GM19023 (cell line): ENCODE measurements around the gene PEX14.

ENCODE experiments used
- ATAC-seq: cut with Tn5 transposase; IDR thresholded peaks from one replicate; pipeline ENCODE4 v1.9.1; 2021; ENCODE audit warnings: mild to moderate bottlenecking, moderate library complexity; ENCODE audit not compliant: unreplicated experiment

PEX14 gene

DNA sequence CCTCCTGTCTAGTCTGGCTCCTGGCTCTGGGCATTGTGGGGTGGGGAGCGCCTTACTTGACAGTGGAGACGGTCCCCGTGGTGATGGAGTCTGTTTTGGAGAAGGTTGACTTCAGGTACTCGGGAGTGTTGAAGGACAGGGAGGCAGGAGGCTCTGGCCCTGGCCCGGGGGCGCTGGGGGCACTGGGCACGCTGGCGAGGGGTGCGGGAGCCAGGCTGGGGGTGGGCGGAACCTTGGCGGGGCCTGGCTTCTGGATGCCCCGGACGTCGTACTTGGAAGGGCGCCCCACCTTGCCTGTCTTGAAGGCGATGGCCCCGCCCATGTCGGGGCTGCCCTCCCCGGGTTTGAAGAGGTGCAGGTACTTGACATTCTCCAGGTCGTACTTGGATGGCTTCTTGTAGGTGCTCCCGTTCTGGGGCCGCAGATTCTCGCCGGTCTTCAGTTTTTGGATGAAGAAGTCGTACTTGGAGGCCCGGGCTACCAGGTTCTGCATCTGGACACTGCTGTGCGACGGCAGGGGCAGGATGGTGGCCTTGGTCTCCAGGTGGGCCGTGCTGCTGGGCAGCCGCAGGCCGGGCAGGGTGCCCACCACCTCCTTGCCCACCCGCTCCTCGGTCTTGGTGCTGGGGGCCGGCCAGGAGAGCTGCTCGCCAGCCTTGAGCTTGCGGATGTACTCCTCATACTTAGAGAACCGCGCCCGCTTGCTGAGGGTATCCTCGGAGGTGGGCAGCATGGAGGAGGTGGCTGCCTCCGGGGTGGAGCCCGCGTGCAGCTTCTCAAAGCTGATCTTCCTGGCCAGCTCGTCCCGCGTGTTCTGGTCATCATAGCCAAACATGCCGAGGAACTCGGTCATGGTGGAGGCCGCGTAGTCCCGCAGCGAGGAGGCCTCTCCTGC lies 185.1 kb downstream of the PEX14 start:
- no peak for ATAC-seq

GRCh38 chr1:10661453-10661852 lies 186.7 kb downstream of the PEX14 start:
- no peak for ATAC-seq

DNA sequence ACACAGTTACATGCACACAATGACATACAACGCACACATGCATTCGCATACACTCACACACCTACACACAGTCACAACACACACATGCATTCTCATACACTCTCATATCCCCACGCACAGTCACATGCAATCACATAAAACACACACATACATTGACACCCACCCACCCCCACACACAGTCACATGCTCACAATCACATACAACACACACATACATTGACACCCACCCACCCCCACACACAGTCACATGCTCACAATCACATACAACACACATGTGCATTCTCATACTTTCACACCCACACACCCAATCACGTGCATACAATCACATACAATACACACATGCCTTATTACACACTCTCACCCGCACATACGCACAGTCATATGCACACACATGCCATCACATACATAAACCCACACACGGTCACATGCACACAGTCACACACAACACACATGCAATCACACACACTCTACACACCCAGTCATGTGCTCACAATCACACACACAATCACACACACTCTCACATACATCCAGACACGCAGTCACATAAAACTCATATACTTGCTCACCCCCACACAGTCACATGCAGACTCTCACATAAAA lies 187.4 kb downstream of the PEX14 start:
- no peak for ATAC-seq

- no peak for ATAC-seq
Measured at GRCh38 chr1:10662824-10663677, 188.3 kb downstream of the PEX14 start.

DNA sequence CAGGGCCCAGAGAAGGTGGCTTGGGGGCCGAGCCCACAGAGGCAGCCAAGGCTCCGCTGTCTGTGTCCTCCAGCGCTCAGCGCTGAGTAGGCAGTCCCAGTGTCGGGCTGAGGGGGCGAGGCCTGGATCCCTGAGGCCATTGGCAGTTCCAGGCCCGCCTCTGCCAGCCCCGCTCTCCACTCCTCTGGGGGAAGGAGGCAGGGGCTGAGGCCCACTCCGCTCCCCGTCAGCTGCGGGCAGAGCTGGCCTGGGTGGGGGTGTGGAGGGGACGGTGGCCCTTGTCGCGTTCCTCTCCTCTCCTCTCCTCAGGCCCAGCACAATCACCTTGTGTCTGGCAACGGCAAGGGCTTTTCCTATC lies 188.9 kb downstream of the PEX14 start:
- ATAC-seq: no peak

GRCh38 chr1:10664251-10664650 lies 189.5 kb downstream of the PEX14 start:
- ATAC-seq: no peak

DNA sequence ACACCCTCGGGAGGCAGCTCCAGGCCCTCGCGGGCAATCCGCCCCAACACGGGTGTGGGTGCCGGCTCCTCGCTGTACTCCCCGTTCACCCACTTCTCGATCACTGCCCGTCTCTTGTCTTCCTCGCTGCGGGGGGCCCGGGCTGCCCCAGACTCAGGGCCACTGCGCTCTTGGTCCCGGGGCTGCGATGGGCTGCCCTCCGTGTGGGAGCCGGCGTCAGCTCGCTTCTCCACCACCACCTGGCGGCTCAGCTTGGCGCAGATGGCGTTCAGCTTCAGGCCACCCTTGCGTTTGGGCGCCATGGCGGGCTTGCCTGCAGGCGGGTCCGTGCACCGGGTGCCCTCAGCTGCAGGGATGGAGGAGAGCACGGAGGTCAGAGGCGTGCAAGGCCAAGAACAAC lies 190.5 kb downstream of the PEX14 start:
- no peak for ATAC-seq

GRCh38 chr1:10665930-10666850 lies 191.4 kb downstream of the PEX14 start:
- ATAC-seq: no peak

GRCh38 chr1:10667861-10668761 lies 193.4 kb downstream of the PEX14 start:
- ATAC-seq: no peak

- no peak for ATAC-seq
Measured at GRCh38 chr1:10669570-10669969, 194.8 kb downstream of the PEX14 start.

GRCh38 chr1:10670190-10670589 lies 195.4 kb downstream of the PEX14 start:
- no peak for ATAC-seq

GRCh38 chr1:10671090-10671489 lies 196.3 kb downstream of the PEX14 start:
- ATAC-seq: no peak

DNA sequence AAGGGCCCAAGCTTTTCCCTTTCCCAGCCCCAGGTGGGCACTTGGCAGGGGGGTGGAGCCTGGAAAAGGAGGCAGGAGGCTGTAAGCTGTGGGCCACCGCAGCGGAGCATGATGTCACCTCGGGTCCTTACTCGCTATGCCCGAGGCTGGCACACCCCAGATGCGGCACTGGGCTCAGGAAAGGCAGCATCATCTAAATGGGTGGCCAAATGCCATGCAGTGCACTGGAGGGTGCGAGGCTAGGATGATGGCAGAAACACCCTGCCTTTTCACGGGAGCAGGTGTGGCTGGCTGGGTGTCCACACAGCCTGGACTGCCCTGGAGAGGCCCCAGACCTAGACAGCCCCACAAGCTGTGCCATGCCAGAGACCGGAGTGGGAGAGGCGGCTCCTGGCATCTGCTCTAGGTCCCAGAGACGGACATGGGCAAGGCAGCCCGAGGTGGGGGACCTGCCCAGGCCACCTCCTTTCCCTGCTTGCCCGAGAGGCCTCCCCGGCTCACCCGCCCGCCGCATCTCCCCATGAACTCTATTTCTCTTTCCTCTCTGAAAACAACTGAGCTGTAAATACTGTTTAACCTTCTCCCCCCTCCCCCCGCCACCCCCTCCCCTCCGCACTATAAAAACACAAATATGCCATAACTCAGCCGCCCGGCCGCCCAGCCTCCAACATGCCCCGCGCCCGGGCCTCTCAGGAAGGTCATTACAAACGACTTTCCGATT lies 197.0 kb downstream of the PEX14 start:
- ATAC-seq: no peak

DNA sequence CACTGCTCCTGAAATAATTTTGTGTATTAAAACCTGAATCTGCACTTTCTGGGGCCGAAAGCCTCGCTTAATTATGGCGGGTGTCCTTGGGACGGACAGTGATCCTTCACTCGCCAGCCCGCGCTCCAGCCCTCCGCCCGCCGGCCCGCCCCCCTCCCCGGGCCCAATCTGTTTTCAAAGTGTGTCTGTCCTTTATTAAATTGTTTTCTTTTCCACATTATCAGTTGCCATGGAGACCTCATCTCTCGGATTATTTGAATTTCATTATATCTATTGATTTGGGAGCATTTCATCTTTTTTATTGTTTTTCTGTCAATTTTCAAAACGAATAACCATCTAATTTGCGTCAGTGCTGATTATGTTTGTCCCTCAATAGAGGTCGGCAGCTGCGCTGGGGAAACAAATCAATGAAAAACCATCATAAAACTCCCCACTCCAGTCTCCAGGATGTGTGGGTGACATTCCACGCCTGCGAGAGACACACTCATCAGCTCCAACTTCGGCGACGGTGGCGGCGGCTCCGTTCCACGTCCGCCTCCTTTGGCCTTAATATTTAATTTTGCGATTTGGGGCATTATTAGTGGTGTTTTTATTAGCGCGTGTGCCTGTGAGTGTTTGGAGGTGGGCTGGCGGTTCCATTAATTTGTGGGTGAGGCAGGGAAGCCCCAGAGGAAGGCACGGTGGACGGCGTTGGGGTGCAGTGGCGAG lies 197.7 kb downstream of the PEX14 start:
- ATAC-seq: no peak

- no peak for ATAC-seq
Measured at GRCh38 chr1:10673109-10673711, 198.5 kb downstream of the PEX14 start.

GRCh38 chr1:10674222-10674621 lies 199.5 kb downstream of the PEX14 start:
- ATAC-seq: no peak

DNA sequence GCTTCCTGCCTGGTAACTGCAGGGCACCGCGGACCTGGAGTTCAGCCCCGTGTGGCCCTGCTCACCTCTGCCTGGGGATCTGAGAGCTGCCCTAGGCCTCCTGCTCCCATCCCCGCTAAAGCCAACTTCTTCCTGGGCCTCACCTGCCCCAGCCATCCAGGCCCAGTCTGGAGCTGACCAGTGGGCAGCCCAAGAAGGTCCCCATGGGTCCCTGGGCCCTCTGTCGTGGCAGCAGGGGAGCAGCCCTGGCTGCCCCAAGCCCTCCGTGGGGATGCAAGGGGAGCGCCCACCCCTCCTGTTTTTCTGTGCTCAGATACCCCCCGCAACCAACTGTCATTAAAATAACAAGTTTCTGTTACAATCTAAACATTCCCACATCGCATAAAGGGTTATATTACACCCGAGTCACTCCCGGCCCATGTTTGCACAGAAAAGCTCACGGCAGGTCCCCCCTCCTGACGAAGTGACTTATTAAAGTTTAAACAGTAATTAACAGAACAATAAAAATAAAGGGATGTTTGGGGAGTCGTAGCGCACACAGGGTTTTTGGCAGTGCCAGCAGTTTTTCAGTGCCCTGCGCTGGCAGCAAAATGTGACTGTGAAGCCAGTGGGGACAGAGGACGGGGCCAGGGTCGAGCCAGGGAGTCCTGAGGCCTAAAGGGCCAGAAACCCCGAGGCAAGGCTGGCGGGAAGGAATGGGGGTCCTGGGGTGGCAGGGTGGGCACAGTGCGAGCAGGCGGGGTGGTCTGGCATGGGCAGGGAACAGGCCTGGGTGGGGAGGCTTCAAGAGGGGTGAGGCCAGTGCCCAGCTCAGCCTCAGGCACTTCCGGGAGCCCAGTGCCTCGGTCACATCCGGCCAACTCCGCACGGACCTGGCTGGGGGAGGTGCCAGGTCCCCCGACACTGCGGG lies 200.2 kb downstream of the PEX14 start:
- ATAC-seq: no peak
